ENCODE measurements around the gene HMGXB3.

Gene HMGXB3

DNA sequence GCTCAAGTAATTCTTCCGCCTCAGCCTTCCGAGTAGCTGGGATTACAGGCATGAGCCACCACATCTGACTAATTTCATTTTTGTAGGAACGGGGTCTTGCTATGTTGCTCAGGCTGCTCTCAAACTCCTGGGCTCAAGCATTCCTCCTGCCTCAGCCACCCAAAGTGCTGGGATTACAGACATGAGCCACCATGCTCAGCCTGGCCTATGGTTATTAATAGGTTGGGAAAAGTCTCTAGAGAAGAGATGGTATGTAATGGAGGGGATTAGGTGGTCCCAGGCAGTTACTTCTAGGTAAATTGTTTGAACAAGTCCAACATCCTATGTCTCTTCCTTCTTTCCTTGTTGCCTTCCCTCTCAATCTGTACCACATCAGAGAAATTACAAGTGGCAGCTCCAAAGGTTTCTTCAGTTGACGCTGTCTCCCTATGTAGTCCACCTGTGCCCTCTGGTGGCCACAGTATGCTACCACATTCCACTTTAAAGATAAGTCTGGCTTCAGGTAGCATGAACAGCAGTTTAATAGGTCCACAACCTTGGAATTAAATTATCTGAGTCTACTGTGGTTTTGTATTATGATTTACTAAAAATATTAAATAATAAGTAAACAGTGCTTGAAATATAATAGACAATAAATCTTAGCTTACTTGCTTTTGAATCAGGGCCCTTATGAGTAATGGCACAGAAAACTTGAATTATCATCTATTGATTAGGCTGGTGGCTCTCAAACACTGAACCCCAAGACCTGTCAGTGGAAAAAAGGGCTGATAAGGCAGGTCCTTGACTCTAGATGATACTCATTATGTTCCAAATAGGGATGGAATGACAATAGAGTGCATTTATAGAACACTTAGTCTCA lies 9.8 kb upstream of the HMGXB3 start:
- DNase-seq (ENCODE audit: low read depth in 3 of 3): peak in 1 of 3 donors; percentile 52

DNA sequence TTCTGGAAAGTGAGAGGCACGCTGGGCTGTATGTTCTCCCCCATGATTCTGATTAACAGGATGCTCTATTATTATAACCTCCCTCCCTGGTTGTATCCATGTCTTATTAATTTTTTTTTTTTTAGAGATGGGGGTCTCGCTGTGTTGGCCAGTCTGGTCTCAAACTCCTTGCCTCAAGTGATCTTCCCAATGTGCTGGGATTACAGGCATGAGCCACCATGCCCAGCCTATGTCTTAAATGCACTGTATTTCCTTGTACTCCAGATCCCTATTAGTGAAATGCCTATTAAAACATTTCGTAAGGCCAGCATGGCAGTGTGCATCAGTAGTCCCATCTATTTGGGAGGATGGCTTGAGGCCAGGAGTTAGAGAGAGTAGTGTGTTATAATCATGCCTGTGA lies 7.1 kb upstream of the HMGXB3 start:
- DNase-seq (ENCODE audit: low read depth in 3 of 3): no peak

DNA sequence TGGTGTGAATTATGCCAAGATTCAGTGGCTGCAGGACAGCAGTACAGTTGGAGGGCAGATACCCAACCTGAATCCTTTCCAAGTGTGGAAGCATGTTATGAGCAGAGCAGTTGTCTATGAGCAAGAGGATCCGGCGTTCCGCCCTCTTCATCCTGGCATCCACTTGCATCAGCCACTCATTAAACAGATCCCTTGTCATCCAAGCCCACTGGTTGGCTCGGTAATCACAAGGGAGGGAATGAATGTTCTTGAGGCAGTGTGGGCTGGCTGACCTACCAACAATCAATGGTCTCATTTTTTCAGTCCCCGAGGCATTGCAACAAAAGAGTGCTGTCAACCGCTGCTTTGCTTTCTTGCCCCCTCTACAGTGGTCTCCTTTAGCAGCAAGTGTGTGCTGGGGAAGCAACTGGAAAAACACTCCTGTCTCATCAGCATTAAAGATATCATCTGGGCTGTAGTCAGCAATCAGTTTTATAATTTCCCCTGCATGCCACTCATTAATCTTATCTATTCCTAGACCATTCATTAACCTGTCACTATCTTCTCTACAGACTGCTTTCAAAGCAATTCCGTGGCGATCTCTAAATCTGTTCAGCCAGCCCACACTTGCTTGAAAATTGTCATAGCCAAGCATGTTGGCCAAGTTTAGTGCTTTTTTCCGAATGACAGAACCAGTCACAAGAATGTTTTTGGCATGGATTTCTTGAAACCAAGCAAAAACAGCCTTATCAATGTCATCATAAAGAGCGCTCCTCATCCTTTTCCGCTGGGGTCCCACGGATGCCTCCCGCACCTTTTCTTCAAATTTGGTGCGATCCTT lies 4.9 kb upstream of the HMGXB3 start:
- DNase-seq (ENCODE audit: low read depth in 3 of 3): no peak

DNA sequence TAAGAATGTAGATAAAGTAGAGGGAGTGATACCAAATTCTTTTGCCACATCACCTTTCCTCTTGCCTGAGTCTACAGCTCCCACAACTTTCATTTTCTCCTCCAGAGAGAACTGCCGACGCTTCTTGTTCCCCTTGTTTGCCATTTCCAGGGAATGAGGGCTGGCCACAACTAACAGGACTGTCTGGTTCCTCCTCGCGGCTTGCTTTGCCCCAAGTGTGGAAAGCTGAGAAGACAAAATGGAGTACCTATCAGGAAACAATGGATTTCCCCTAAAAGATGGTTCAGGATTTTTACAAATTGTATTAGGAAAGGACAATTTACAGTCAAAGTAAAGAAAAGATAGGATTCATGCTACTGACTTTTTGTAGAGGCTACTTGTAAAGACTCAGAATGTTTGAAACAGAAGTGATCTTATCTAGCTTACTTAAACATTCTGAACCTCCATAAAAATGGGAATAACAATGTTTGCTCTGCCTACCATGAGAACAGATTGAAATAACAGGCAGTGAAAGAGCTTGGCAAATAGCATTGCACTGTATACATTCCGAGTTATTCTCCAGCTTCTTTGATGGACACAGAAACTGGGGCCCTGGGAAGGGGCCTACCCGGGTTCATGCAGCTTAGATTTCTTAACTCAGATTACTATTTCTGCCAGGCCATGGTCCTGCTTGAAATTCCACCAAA lies 4.2 kb upstream of the HMGXB3 start:
- no peak for DNase-seq (ENCODE audit: low read depth in 3 of 3)

DNA sequence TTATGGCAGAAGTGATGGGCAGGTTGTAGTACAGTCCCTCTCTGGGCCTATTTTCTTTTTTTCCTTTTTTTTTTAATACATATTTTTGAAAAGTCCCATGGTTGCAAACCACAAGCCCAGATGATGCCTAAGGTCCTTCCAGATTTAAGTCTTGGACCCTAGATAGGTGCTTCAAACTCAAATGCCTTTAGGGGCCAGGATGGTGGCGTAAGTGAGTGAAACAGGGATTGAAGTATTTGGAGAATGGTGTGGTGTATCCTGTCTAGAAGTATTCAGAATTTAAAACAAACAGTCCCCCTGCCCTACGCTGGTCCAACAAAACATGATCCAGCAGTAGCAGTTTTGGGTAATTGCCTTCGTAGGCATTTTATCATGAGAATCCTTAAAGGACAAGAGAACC lies 2.3 kb upstream of the HMGXB3 start:
- DNase-seq (ENCODE audit: low read depth in 3 of 3): no peak

DNA sequence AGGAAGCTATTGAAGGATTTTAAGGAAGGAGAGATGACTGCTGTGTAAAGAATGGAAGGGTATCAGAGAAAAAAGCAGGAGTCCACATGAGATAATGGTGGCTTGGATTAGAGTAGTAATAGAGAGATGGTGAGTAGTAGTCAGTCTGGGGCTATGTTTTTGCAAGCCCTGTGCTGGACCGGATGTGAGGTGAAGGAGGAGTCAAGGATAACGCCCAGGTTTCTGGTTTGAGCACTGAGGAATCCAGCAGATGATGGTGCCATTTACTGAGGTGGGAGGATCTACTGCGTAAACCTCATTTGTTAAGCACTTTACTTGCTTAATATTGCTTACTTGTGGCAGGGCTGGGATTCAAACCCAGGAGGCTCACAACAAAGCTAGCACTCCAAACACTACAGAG lies 1.2 kb upstream of the HMGXB3 start:
- DNase-seq (ENCODE audit: low read depth in 3 of 3): no peak

DNA sequence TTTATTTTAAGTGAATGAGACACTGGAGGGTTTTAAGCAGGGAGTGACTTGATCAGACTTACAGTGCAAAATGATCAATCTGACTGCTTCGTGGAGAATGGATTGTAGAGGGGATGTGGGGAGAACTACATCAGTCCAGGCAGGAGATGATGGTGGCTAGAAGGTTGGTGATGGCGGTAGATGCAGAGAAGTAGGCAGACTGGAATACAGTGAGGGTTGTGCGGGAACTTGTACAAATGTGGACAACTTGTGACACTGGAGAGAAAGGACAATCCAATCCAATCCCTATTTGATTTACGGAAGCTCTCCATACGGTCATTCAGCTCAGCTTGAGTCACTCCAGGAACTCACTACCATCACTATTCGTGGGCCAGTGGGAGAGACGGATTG lies 678 bp upstream of the HMGXB3 start:
- DNase-seq (ENCODE audit: low read depth in 3 of 3): no peak

DNA sequence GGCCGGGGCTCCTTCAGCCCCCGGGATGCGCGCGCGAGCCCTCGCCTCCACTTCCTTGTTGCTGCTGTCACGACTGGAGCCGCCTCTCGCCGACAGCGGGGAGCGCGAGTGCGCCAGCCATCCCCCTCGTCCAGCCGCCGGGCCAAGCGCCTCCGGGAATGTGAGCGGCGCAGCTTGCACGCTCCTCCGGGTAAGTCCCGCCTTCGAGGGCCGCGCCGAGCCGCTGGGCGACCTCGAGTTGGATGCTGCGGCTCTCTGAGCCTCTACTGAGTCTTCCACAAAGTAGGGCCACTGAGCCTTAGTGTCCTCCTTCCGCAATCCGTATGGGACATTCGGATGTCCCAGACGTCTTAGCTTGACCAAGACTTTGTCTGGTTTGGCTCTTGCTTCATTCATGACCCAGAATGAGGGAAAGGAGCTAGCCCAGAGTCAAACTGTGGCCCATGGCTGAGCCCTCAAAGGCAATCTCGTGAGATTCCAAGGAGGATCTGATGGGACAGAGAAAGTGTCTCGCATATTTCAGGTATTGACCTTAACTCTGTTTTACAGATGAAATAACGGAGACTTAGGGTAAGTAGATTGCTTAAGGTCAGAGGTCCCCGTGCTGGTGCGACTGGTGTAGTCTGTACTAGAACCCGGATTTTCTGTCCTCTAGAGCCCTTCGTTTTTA lies 586 bp downstream of the HMGXB3 start:
- DNase-seq (ENCODE audit: low read depth in 3 of 3): peak in 1 of 3 donors; percentile 40

DNA sequence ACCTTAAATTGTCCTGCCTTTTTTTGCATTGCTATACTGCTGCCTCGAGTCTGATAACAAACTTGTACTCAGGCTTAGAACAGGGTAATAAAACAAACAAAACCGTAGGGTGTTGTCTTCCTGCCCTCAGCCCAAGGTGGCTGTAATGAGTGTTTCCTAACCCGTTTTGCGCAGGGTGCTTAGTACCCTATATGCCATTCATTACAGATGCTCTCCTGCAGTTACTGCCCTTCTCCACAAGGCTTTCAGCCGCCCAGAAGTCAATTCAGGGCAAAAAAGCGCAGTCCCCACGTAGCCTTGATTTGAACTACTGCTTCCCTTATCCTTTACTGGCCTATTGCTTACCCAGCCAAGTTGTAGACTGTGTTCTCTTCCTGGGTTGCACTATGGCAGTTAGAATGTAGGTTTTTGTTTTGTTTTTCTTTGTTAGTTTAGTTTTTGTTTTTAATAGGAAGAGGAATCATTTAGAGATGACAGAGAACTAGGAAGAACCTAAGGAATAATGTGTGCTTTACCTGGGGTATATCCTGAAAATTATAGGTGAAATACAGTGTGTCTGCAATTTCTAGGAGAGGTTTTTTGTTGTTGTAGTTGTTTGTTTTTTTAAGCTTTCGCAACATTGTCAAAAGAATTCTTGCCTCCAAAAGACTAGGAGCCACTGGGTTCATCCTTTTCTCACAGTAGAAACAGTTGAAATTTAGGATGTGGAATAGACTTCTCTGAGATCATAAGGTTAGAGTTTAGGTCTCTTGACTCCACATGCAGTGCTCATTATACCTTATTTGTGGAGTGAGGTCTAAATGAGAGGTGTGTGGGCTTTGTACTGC lies 1.3 kb downstream of the HMGXB3 start:
- DNase-seq (ENCODE audit: low read depth in 3 of 3): peak in 2 of 3 donors; percentile 35 to 50

DNA sequence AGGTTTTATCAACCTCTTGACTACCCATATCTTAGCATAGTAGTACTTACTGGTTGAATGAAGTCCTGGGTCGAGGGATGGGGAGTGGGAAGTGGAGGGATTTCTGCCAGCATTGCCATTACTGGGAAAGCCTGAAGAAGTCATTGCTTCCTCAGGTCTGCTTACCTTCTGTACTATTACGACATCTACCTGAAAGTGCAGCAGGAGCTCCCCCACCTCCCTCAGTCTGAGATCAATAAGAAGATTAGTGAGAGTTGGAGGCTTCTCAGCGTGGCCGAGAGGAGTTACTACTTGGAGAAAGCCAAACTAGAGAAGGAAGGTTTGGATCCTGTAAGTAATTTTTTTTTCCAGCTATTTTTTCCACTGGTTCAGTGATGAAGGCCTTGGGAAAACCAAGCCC lies 5.8 kb downstream of the HMGXB3 start:
- no peak for DNase-seq (ENCODE audit: low read depth in 3 of 3)

DNA sequence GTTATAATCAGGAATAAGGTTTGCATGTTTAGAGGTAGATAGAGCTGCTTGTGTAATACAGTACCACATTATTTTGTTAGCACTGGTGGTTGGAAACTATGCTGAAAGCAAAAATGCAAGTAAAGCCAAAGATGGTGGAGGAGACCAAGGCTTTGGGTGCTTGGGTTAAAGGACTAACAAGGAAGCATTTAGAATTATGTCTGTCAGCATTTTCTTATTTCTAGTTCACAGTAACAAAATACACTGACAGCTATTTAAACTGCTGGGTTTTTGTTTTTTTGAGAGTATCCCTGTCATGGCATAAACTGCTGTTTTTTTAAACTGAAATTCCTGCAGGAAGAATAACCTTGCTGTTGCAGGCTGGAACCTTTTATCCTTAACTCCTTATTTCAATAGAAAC lies 6.5 kb downstream of the HMGXB3 start:
- no peak for DNase-seq (ENCODE audit: low read depth in 3 of 3)

DNA sequence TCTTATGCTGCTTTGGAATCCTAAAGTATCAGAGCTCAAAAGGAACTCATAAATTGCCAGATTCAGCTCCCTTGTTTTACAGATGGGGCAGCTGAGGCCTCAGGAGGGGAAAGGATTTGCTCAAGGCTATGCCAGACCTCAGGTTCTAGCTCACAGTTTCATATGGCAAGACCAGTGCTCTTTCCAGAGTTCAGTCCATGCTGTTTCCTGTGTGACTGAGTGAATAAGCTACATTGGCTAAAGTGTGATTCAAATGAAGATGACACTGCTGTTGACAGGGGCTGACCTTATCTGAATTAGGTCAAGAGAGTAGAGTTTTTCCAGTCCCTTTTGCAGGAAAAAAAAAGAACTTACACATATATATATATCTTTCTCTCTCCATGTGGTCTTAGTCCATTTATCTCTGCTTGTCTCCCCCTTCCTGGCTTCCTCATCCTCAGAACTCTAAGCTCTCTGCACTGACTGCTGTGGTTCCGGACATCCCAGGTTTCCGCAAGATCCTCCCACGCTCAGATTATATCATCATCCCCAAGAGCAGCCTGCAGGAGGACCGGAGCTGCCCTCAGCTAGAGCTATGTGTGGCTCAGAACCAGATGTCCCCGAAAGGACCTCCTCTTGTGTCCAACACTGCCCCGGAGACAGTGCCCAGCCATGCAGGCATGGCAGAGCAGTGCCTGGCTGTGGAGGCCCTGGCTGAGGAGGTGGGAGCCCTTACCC lies 9.3 kb downstream of the HMGXB3 start:
- no peak for DNase-seq (ENCODE audit: low read depth in 3 of 3)

DNA sequence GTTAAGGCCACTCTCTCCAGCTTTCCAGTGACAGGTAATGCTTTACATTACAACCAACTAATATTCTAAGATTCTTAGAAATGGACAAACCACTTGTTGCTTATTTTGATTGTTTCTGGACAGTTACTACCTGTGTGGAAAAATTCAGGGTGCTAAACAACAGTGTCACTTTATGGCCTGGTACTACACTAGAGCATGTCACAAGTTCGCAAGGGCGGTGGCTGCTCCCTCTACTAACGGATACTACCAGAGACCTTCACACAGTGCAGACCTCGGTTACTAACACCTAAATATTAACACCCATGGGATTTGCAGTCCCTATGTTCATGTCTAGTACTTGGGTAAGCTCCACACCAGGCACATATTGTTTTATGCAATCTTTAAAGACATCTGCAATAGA lies 13.4 kb downstream of the HMGXB3 start:
- DNase-seq (ENCODE audit: low read depth in 3 of 3): no peak

DNA sequence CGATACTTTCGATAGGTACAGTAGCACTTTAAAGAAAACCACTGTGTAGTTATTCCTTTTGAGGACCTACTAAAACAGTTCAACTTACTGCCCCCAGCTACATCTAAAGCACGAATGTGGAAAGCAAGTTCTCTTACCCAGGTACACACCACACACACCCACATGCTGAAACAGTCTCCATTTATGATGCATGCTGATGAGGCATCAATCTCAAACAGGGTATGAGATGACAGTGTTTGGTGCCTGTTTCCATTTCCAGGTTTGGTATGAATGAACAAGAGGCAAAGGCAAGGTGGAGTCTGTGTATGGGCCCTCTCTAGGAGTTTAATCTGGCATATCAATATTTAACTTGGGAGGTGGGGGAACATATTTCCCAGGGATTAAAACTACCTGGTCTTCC lies 13.9 kb downstream of the HMGXB3 start:
- no peak for DNase-seq (ENCODE audit: low read depth in 3 of 3)

DNA sequence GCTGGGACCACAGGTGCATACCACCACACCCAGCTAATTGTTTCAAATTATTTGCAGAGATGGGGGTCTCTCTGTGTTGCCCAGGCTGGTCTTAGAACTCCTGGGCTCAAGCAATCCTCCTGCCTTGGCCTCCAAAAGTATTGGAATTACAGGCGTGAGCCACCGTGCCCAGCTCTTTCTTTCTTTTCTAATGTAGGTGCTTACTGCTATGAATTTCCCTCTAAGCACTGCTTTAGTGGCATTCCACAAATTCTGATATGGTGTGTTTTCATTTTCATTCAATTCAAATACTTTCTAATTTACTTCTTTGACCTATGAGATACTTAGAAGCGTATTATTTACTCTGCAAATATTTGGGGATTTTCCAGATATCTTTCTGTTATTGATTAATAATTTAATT lies 14.9 kb downstream of the HMGXB3 start:
- DNase-seq (ENCODE audit: low read depth in 3 of 3): no peak

DNA sequence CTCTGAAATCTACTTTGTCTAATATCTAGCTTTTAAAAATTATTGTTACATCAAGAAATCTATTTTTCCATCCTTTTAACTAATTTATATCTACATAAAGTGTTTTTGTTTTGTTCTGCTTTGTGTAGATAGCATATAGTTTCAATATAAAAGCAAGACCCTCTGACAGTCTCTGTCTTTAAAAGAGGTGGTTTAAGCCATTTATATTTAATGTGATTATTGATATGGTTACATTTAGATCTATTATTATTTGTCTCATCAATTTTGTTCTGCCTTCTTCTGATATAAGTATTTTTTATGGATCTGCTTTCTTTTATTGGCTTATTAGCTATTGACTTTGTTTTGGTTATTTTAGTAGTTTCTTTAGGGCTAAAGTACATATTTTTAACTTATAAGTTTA lies 16.0 kb downstream of the HMGXB3 start:
- no peak for DNase-seq (ENCODE audit: low read depth in 3 of 3)

DNA sequence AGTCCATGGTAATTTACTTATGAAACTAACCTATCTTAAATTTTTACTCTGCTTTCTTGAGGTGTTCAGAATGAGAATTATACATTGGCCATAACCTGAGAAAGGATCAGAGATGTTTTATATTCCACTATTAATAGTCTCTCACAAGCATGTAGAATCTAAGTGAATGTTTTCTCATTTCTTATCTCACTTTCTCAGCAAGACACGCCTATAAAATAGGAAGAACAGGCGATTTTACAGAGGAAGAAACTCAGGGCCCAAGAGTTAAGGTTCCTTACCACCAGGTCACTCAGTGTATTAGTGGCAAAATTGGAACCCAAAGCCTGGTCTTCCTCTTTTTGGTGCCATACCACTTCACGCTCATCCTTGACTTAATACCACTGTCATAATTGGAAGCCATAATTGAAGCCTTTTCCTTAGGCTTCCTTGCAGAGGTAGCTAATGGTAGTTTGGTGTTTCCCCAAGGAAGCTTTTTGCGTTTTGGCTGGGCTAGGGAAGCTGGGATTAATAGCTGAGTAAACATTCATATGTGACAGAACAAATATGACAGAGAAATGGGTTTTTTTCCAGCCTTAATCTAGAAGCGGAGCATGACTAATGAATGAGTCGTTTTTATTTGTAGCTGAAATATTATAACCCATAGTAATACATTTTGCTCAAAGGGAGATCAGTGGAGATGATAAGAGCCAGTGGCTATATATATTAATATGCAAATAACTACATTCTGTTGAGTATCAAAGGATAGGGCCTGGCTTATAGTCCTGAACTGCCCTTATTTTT lies 16.9 kb downstream of the HMGXB3 start:
- DNase-seq (ENCODE audit: low read depth in 3 of 3): no peak

DNA sequence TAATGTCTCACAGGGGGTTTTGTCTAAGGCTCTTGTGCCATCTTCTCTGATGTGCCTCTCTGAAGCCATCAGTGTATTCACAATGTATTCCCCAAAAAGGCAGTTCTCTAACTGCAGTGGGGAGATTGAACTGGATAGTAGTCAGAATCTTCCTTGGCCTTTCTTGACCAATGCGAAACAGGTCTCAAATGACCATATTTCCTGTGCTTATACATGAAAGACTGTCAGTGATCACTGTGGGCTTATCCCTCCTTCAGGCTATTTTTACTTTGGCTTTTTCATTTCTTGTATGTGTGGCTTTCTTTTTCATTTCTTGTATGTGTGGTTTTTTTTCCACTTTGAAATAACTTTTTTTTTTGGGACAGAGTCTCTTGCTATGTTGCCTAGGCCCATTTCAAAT lies 19.7 kb downstream of the HMGXB3 start:
- no peak for DNase-seq (ENCODE audit: low read depth in 3 of 3)

DNA sequence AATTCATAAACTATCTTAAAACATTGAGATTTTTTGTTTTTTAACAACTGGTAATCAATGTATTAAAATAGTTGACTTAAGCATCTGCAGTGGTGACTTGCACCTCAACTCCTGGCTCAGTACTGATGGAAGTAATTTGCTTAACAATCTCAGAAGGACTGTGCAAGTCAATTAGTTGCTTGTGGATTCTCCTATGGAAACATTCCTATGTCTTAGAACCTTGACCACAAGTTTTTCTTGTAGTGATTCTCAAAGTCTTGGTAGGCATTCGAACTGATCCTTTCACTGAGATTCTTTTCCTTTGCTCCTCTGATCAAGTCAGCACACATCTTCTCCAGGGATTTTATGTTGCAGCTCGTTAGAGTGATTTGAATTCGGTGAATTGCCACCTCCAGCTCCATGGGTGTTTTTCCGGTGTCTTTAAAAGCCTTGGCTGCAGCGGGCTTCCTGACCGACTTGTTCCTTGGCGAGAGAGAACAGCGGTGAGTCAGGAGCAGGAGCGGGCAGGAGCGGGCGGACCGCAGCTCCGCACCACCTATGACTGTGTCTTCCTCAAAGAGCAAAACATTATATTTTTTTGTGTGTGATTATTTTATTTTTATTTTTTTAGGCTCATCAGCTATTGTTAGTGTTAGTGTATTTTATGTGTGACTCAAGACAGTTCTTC lies 21.1 kb downstream of the HMGXB3 start:
- no peak for DNase-seq (ENCODE audit: low read depth in 3 of 3)

Measured in stimulated activated CD4-positive, alpha-beta T cell treated with anti-CD3 and anti-CD28 coated beads, TNF-alpha, amount 100 ng/mL, for 48 hours (primary cell).